HEK293 (cell line): ENCODE data around the gene KRT81.

Experiments
- SETDB1 ChIP-seq: IDR thresholded peaks from one replicate; pipeline ENCODE4 v1.6.1; 2017; ENCODE audit warnings: mild to moderate bottlenecking, low read length, moderate library complexity, mixed read lengths; ENCODE audit not compliant: insufficient read length
- ZNF292 ChIP-seq: fragments of 450-650 bp; formaldehyde crosslinking; IDR thresholded peaks from 2 replicates; pipeline ENCODE4 v1.5.1; 2016; ENCODE audit warnings: low read depth, missing biosample characterization, missing genetic modification characterization, borderline replicate concordance
- ZNF362 ChIP-seq: fragments of 450-650 bp; formaldehyde crosslinking; IDR thresholded peaks from 2 replicates; pipeline ENCODE4 v1.5.1; 2016; ENCODE audit warnings: missing biosample characterization, missing genetic modification characterization
- ZSCAN5A ChIP-seq: fragments of 450-650 bp; formaldehyde crosslinking; IDR thresholded peaks from 2 replicates; pipeline ENCODE4 v1.5.1; 2016; ENCODE audit warnings: missing biosample characterization, missing genetic modification characterization
- TF ChIP-seq, protein P1 (sequence below): fragments of 450-650 bp; formaldehyde crosslinking; IDR thresholded peaks from 2 replicates; pipeline ENCODE4 v1.5.1; 2016; ENCODE audit warnings: missing biosample characterization, missing genetic modification characterization

DNA sequence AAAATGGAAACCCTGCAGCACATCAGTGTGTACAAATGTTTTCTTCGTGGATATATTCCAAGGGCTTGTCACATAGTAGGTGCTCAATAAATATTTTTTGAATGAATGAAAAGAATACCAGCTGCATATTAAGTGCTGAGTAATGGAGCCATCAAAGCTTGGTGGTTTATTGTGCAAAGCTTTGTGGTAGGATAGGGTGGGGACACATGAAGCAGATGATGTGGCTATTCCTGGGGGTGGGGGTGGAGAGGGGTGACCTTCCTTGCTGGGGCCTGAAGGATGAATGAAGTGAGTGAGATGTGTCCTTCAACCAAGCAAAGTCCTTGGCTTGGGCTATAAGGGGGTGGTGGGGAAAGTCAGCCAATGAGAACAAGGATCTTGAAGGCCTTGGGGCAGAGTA, 4.3 kb upstream of the KRT81 start:
- TF ChIP-seq, protein P1, sequence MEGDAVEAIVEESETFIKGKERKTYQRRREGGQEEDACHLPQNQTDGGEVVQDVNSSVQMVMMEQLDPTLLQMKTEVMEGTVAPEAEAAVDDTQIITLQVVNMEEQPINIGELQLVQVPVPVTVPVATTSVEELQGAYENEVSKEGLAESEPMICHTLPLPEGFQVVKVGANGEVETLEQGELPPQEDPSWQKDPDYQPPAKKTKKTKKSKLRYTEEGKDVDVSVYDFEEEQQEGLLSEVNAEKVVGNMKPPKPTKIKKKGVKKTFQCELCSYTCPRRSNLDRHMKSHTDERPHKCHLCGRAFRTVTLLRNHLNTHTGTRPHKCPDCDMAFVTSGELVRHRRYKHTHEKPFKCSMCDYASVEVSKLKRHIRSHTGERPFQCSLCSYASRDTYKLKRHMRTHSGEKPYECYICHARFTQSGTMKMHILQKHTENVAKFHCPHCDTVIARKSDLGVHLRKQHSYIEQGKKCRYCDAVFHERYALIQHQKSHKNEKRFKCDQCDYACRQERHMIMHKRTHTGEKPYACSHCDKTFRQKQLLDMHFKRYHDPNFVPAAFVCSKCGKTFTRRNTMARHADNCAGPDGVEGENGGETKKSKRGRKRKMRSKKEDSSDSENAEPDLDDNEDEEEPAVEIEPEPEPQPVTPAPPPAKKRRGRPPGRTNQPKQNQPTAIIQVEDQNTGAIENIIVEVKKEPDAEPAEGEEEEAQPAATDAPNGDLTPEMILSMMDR (tag by site-specific recombination) = no peak
- TF ChIP-seq ZSCAN5A (tag by site-specific recombination) = no peak
- TF ChIP-seq ZNF292 (tag by site-specific recombination) = no peak
- no peak for TF ChIP-seq ZNF362 (tag by site-specific recombination)
- no peak for TF ChIP-seq SETDB1
